GM10266 (cell line): ENCODE measurements around the gene CCDC110.

Source experiments
- DNase-seq: peaks from one replicate; pipeline ENCODE4 v3.0.0; 2012; ENCODE audit errors: extremely low spot score
- TF ChIP-seq, protein P1 (sequence below): IDR thresholded peaks from 2 replicates; pipeline ENCODE4 v1.5.1; 2012; ENCODE audit warnings: mild to moderate bottlenecking, low read depth; ENCODE audit not compliant: control insufficient read depth, insufficient read depth; ENCODE audit errors: missing control alignments

Gene CCDC110

DNA sequence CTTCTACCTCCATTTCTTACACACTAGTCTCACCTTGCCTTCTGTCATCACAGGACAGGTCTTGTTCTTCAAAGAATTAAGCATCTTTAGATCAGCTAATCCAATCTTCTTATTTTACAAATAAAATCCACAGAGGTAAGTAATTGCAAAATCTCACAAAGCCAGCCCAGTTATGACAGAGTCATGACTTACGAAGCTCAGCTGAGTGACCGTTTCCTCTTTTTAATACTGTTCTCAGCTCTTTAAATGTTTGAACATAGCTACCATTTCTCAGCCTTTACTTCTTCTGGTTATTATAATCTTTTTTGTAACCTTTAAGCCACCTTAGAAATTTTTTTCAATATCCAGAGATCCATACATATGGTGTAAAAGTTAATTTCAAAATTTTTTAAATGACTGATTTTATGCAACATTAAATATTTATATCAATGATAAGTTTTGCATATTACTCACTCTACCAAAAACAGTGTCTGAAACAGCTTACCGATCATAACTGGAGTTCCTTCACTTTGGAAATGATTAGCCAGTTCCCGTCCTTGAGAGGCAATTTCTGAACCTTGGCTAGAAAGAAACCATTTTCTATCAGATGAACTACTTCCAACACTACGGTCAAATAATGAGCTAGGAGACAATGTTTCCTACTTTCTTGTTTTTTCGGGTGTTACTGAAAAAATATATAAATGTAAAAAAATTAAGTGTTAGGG is 66.1 kb downstream of the CCDC110 start:
- TF ChIP-seq, protein P1, sequence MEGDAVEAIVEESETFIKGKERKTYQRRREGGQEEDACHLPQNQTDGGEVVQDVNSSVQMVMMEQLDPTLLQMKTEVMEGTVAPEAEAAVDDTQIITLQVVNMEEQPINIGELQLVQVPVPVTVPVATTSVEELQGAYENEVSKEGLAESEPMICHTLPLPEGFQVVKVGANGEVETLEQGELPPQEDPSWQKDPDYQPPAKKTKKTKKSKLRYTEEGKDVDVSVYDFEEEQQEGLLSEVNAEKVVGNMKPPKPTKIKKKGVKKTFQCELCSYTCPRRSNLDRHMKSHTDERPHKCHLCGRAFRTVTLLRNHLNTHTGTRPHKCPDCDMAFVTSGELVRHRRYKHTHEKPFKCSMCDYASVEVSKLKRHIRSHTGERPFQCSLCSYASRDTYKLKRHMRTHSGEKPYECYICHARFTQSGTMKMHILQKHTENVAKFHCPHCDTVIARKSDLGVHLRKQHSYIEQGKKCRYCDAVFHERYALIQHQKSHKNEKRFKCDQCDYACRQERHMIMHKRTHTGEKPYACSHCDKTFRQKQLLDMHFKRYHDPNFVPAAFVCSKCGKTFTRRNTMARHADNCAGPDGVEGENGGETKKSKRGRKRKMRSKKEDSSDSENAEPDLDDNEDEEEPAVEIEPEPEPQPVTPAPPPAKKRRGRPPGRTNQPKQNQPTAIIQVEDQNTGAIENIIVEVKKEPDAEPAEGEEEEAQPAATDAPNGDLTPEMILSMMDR = no peak
- DNase-seq = peak; percentile 21

GRCh38 chr4:185404031-185404430 is 67.5 kb downstream of the CCDC110 start:
- TF ChIP-seq, protein P1 = no peak
- no peak for DNase-seq

- TF ChIP-seq, protein P1 = no peak
- DNase-seq = no peak
These were observed 72.1 kb downstream of the CCDC110 start for GRCh38 chr4:185399466-185399865.

- no peak for DNase-seq
- TF ChIP-seq, protein P1 = no peak
These were observed 72.9 kb downstream of the CCDC110 start for GRCh38 chr4:185398618-185399017.

DNA sequence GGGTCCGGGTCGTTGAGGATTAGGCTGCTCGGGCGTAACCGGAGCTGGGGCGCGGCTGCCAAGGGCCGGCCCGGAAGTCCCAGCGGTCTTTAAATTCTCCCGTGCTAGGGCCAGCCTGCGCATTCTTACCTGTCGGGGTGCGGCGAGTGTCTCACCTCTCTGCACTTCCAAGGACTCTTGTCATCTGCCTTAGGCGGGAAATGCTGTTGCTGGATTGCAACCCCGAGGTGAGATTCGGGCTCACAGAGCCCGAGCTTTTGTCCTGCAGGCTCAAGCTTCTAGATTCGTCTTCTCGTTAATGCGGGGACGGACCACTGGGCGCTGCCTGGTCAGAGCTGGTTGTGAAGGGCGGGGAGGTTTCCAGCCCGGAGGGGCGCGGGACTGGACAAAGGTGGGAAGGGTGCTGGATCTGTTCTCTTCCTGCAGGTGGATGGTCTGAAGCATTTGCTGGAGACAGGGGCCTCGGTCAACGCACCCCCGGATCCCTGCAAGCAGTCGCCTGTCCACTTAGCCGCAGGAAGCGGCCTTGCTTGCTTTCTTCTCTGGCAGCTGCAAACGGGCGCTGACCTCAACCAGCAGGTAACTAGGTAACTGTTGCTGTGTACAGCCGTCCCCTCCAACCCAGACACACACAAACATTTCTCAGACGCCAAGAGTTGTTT is 74.7 kb downstream of the CCDC110 start, which contains the start of gene ANKRD37:
Gene ANKRD37 (plus strand): TSS at position 118 of the 662 bp plus-strand sequence. CDS start 83 bp downstream, at position 201.
- TF ChIP-seq, protein P1 = no peak
- DNase-seq = no peak

GRCh38 chr4:185395956-185396723 is 75.4 kb downstream of the CCDC110 start:
- peak; percentile 98 for DNase-seq
- TF ChIP-seq, protein P1 = no peak
